ENCODE results near the gene MFF. TPM values are rescaled to one million over a fixed set of nuclear protein-coding genes. Genes with fewer than 3 reads are reported as not detected.

The MFF gene
- total RNA-seq, 2 donors from 2014 or later = 109 to 113 TPM

DNA sequence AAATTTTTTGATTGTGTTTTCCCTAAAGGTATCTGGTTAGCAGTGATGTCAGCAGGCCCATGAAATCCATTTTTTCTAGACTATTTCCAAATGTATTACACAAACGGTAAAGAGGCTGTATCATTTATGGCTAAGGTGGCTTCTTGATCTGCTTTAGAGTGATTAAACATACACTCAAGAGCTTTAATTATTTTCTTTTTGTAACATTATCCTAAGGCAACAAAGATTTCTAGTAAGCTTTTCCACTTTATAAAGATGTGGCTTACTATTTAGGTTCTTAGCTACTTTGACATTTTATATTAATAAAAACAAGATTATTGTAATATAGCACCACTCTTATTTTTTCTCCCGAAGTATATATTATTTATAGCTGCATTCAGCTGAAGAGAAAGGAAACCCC, 16.5 kb downstream of the MFF start:
- peaks cover 10% of the 10 kb centered on the region for H3K36me3 ChIP-seq
- TF ChIP-seq, protein P1, sequence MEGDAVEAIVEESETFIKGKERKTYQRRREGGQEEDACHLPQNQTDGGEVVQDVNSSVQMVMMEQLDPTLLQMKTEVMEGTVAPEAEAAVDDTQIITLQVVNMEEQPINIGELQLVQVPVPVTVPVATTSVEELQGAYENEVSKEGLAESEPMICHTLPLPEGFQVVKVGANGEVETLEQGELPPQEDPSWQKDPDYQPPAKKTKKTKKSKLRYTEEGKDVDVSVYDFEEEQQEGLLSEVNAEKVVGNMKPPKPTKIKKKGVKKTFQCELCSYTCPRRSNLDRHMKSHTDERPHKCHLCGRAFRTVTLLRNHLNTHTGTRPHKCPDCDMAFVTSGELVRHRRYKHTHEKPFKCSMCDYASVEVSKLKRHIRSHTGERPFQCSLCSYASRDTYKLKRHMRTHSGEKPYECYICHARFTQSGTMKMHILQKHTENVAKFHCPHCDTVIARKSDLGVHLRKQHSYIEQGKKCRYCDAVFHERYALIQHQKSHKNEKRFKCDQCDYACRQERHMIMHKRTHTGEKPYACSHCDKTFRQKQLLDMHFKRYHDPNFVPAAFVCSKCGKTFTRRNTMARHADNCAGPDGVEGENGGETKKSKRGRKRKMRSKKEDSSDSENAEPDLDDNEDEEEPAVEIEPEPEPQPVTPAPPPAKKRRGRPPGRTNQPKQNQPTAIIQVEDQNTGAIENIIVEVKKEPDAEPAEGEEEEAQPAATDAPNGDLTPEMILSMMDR (IDR thresholded peaks at IDR 0.05) = no peak
- ATAC-seq (ENCODE audit: insufficient number of reproducible peaks, low FRiP score, low read depth) (no peak), DNase-seq (ENCODE audit: low spot score) (no peak)
- H3K4me3 ChIP-seq = no peak overlapping the region
- H3K27me3 ChIP-seq (replicated peaks; ENCODE audit: insufficient read depth) = no peaks in the 10 kb centered on the region
- H3K27ac ChIP-seq = no peak overlapping the region
- no peaks in the 10 kb centered on the region for H3K9me3 ChIP-seq
- H3K4me1 ChIP-seq (ENCODE audit: control insufficient read depth in 1 of 2, low read depth in 2 of 2) = no peaks in the 10 kb centered on the region

DNA sequence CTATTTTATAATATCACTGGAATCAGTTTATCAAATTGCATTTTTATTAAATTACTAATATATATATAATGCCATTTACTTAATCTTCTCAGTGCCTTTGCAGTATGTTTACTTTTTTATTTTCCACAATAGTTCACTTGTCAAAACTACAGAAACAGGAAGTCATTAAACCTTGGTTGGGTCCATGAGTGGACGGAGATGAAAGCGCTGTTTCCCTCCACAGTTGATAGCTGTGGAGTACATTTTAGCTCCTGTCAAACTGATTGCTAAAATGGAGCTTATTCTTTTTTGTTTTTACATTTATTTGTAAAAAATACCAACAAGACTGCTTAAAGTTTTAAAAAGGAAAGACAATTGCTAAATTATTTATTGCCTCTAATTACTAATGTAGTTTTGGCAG, 19.2 kb downstream of the MFF start:
- ATAC-seq (ENCODE audit: insufficient number of reproducible peaks, low FRiP score, low read depth) (no peak), DNase-seq (ENCODE audit: low spot score) (no peak)
- no peaks in the 10 kb centered on the region for H3K27me3 ChIP-seq (replicated peaks; ENCODE audit: insufficient read depth)
- no peak overlapping the region for H3K4me3 ChIP-seq
- peaks cover 10% of the 10 kb centered on the region for H3K36me3 ChIP-seq
- TF ChIP-seq, protein P1 (IDR thresholded peaks at IDR 0.05) = no peak
- H3K27ac ChIP-seq = no peak overlapping the region
- H3K9me3 ChIP-seq = no peaks in the 10 kb centered on the region
- H3K4me1 ChIP-seq (ENCODE audit: control insufficient read depth in 1 of 2, low read depth in 2 of 2) = no peaks in the 10 kb centered on the region

DNA sequence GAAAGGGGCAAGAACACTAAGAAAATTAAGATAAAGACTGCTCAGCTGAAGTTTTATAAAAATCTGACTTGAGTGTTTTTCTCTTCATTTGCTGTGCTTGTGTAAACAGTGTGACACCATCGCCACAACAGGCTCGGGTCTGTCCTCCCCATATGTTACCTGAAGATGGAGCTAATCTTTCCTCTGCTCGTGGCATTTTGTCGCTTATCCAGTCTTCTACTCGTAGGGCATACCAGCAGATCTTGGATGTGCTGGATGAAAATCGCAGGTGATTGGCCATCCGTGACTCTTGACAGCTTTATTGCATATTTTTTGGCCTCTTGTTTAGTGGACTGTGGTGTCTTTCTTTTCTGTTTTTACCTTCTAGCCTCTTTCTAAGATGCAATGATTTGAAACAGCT, 22.1 kb downstream of the MFF start:
- no peak for DNase-seq (ENCODE audit: low spot score)
- TF ChIP-seq, protein P1 (IDR thresholded peaks at IDR 0.05) = no peak
- ATAC-seq (ENCODE audit: insufficient number of reproducible peaks, low FRiP score, low read depth) = no peak
- Histone ChIP-seq H3K27ac (no peak overlapping the region), H3K9me3 (no peaks in the 10 kb centered on the region), H3K36me3 (peaks cover 8% of the 10 kb centered on the region), H3K4me3 (no peak overlapping the region), H3K27me3 (replicated peaks; ENCODE audit: insufficient read depth) (no peaks in the 10 kb centered on the region), H3K4me1 (ENCODE audit: control insufficient read depth in 1 of 2, low read depth in 2 of 2) (no peaks in the 10 kb centered on the region)

DNA sequence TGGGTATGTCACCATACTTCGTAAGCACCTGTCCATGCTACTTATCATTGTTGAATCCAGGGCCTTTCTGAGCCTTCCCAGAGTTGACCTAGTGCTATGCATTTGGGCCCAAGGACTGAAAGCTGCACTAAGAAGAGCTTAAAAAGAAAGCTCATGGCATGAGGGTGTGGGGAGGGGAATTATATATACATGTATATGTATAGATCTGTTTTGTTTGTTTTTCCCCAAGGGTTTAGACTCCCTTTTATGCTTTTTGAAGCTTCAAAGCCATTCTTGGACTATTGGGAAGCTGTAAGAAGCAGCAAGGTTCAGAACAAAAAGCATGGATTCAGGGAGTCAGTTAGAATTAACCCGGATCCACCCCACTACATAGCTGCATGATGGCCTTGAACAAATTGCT, 23.3 kb downstream of the MFF start:
- ATAC-seq (ENCODE audit: insufficient number of reproducible peaks, low FRiP score, low read depth) = no peak
- TF ChIP-seq, protein P1 (IDR thresholded peaks at IDR 0.05) = no peak
- Histone ChIP-seq H3K27me3 (replicated peaks; ENCODE audit: insufficient read depth) (no peaks in the 10 kb centered on the region), H3K27ac (no peak overlapping the region), H3K4me3 (no peak overlapping the region), H3K4me1 (ENCODE audit: control insufficient read depth in 1 of 2, low read depth in 2 of 2) (no peaks in the 10 kb centered on the region), H3K36me3 (peaks cover 8% of the 10 kb centered on the region), H3K9me3 (no peaks in the 10 kb centered on the region)
- no peak for DNase-seq (ENCODE audit: low spot score)

DNA sequence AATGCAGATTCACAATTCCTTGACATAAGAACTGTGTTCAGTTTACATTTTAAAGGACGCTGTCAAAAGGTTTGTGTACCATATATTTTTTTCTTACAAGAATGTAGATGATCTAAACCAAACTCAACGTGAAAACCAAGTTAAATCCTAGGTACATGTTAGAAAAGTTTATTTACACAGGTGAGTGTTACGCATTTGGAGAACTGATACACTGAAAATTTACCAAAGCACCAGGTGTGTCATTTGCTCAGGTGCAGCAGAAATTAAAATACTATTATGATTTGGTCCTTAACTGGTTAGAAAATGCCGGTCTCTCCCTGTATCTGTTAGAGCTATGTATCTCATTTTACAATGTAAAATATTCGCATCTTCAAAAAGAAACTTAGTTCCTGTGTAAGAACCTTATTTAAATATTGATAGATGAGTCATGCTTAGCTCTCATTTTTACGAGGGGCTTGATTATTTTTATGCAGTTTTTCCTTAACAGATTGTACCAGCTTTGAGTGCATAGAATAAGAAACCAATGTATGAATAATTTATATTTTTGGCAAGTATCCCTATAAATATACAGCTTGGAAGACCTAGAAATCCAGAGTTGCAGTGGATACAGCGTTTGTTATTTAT, 25.1 kb downstream of the MFF start:
- Histone ChIP-seq H3K27me3 (replicated peaks; ENCODE audit: insufficient read depth) (no peaks in the 10 kb centered on the region), H3K27ac (no peak overlapping the region), H3K4me1 (ENCODE audit: control insufficient read depth in 1 of 2, low read depth in 2 of 2) (no peaks in the 10 kb centered on the region), H3K9me3 (no peaks in the 10 kb centered on the region), H3K4me3 (no peak overlapping the region), H3K36me3 (peaks cover 8% of the 10 kb centered on the region)
- ATAC-seq (ENCODE audit: insufficient number of reproducible peaks, low FRiP score, low read depth) = no peak
- TF ChIP-seq, protein P1 (IDR thresholded peaks at IDR 0.05) = no peak
- DNase-seq (ENCODE audit: low spot score) = no peak
